Keratinocyte (primary cell): Measurements from ENCODE around the gene VPS8.

Experiments used
- EZH2 ChIP-seq: IDR thresholded peaks from one replicate; pipeline ENCODE4 v1.6.1; 2012; ENCODE audit warnings: inconsistent platforms, mild to moderate bottlenecking, low read length, moderate library complexity
- TF ChIP-seq, protein P1 (sequence below), 3 experiments: IDR thresholded peaks in 1 of 3; conservative IDR thresholded peaks in 1 of 3; optimal IDR thresholded peaks in 1 of 3; 2 replicates in 2 of 3; 3 replicates in 1 of 3; pipeline versions ENCODE3 to v1.5.1; 2011; ENCODE audit warnings: low read length in 3 of 3, mild to moderate bottlenecking in 3 of 3, moderate library complexity in 2 of 3, control low read depth in 1 of 3, inconsistent platforms in 1 of 3; ENCODE audit not compliant: insufficient read depth in 2 of 3; ENCODE audit errors: extremely low read depth in 1 of 3

DNA sequence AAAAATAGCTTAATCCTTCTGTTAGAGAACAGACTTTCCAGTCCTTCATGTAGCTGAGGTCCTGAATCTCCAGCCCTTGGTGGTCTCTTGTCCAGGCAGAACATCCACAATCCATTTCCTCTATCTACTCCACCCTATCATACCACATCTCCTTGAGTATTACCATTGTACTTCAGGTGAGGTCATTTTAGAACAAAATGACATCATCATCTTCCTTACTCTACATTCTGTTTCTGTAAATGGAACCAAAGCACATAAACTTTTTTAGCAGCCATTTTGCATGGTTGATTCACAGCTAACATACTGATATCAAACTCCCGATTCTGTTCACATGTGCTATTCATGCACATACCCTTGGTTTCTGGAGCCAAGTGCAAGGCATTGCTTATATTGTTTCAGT, 228.5 kb downstream of the VPS8 start:
- TF ChIP-seq, protein P1, sequence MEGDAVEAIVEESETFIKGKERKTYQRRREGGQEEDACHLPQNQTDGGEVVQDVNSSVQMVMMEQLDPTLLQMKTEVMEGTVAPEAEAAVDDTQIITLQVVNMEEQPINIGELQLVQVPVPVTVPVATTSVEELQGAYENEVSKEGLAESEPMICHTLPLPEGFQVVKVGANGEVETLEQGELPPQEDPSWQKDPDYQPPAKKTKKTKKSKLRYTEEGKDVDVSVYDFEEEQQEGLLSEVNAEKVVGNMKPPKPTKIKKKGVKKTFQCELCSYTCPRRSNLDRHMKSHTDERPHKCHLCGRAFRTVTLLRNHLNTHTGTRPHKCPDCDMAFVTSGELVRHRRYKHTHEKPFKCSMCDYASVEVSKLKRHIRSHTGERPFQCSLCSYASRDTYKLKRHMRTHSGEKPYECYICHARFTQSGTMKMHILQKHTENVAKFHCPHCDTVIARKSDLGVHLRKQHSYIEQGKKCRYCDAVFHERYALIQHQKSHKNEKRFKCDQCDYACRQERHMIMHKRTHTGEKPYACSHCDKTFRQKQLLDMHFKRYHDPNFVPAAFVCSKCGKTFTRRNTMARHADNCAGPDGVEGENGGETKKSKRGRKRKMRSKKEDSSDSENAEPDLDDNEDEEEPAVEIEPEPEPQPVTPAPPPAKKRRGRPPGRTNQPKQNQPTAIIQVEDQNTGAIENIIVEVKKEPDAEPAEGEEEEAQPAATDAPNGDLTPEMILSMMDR (optimal IDR thresholded peaks at IDR 0.05 in 1 of 3, IDR thresholded peaks at IDR 0.05 in 1 of 3, conservative IDR thresholded peaks at IDR 0.05 in 1 of 3; ENCODE audit: extremely low read depth in 1 of 3, insufficient read depth in 2 of 3, low read length in 3 of 3): no peak
- no peak for TF ChIP-seq EZH2
